Measurements from ENCODE around the gene PRM1. TPM values are rescaled to one million over a fixed set of nuclear protein-coding genes. Genes with fewer than 3 reads are reported as not detected.
A peak's percentile ranks its signal among the peaks of the same experiment; 100 is the strongest.

Gene PRM1
- total and polyA plus RNA-seq, 2 donors = 0.34 TPM; not detected in 1

DNA sequence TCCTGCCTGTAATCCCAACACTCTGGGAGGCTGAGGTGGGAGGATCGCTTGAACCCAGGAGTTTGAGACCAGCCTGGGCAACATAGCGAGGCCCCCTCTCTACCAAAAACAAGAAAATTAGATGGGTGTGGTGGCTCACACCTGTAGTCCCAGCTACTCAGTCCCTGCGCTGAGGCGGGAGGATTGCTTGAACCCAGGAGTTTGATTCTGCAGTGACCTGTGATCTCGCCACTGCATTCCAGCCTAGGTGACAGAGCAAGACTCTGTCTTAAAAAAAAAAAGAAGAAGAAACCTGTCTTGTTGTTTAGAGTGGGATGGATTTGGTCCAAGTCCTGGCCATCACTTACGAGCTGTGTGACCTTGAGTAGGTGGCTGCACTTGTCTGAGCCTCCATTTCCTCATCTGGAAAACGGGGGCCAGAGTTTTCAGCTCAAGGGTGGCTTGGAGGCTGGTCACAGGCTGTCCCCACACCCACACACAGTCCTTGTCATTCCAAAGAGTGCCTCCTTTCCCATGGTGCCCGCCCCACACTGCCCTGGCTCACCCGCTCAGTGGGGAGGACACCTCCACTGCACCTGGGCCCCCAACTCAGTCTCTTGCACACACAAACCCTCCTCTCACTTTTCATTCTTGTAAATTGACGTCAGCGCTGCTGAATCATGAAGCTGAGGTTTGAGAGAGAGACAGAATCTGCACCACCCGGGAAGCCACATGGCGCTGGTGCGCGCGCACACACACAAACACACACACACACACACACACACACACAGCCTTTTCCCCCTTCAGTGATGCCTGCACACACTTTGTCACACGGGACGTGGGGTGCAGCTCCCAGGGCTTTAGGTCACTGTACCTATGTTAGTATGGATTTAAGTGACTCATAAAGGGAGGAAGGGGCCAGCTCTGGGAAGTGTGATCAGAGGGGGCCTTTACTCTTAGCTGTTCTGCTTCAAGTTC is 29.3 kb downstream of the PRM1 start:
- peaks cover 10 to 38% of the 10 kb centered on the region in 2 donors for H3K4me1 ChIP-seq (ENCODE audit: control insufficient read depth in 2 of 2, insufficient read depth in 2 of 2, low read length in 2 of 2)
- peak overlapping the region; percentile 68 to 70 for H3K27ac ChIP-seq (ENCODE audit: low read depth in 1 of 2, low read length in 1 of 2)
- peak in 6 of 9 donors; percentile 53 to 90 (median 76) for DNase-seq (ENCODE audit: low read depth in 6 of 9, low spot score in 9 of 9)
- H3K4me3 ChIP-seq (ENCODE audit: low read length in 2 of 2) = peak overlapping the region; percentile 82 to 93
- H3K9me3 ChIP-seq (ENCODE audit: control insufficient read depth in 2 of 2, insufficient read depth in 1 of 2, low read length in 1 of 2) = peaks cover 0 to 1% of the 10 kb centered on the region in 2 donors
- no peaks in the 10 kb centered on the region for H3K27me3 ChIP-seq (ENCODE audit: control insufficient read depth in 2 of 2, insufficient read depth in 1 of 2, low read length in 1 of 2)
- 46% methylated on average over 18 of the region's 18 CpGs for WGBS
- H3K36me3 ChIP-seq (ENCODE audit: control insufficient read depth in 2 of 2, insufficient read depth in 2 of 2, low read length in 1 of 2) = peaks cover 44 to 56% of the 10 kb centered on the region in 2 donors

GRCh38 chr16:11250786-11251524 is 30.2 kb downstream of the PRM1 start:
- H3K27ac ChIP-seq (ENCODE audit: low read depth in 1 of 2, low read length in 1 of 2) = peak overlapping the region in 1 of 2 donors; percentile 40
- 98% methylated on average over 10 of the region's 10 CpGs for WGBS
- DNase-seq (ENCODE audit: low read depth in 6 of 9, low spot score in 9 of 9) = no peak

DNA sequence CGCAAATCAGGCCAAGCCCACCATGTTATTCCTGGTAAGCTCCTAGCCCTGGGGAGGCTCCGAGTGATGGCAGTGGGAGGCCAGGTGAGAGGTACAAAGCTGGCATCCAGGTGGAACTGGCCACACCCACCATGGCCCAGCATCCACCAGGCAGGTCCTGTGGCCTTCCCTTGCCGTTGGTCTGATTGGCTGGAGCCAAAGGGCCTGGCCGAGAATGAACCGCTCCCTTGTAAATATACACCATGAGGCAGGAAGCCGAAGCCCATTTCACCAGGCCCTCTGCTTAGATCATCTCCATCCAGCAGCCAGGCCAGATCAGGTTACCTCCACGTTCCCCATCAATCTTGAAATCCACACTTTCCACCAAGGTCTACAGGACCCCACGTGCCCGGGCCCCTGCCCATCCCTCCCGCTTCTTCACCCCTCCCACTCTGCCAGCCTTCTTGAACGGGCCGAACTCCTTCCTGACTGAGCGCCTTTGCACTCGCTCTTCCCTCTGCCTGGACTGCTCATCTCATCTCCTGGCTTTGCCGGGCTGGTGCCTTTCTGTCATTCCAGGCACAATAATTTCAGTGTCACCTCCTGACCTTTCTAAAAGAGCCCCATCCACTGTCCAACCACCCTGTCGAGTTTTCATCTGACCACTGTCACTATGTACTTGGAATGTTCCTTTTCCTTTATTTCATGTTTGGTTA is 30.9 kb downstream of the PRM1 start:
- Histone ChIP-seq H3K36me3 (ENCODE audit: control insufficient read depth in 2 of 2, insufficient read depth in 2 of 2, low read length in 1 of 2) (peaks cover 44 to 54% of the 10 kb centered on the region in 2 donors), H3K4me1 (ENCODE audit: control insufficient read depth in 2 of 2, insufficient read depth in 2 of 2, low read length in 2 of 2) (peaks cover 11 to 39% of the 10 kb centered on the region in 2 donors), H3K27ac (ENCODE audit: low read depth in 1 of 2, low read length in 1 of 2) (peak overlapping the region in 1 of 2 donors; percentile 47), H3K4me3 (ENCODE audit: low read length in 2 of 2) (no peak overlapping the region), H3K27me3 (ENCODE audit: control insufficient read depth in 2 of 2, insufficient read depth in 1 of 2, low read length in 1 of 2) (no peaks in the 10 kb centered on the region), H3K9me3 (ENCODE audit: control insufficient read depth in 2 of 2, insufficient read depth in 1 of 2, low read length in 1 of 2) (peaks cover 0 to 1% of the 10 kb centered on the region in 2 donors)
- no peak for DNase-seq (ENCODE audit: low read depth in 6 of 9, low spot score in 9 of 9)
- 95% methylated on average over 16 of the region's 16 CpGs for WGBS

More at GRCh38 chr16:11250786-11251524, 30.2 kb downstream of the PRM1 start:
- Histone ChIP-seq H3K27me3 (ENCODE audit: control insufficient read depth in 2 of 2, insufficient read depth in 1 of 2, low read length in 1 of 2) (no peaks in the 10 kb centered on the region), H3K4me3 (ENCODE audit: low read length in 2 of 2) (peak overlapping the region in 1 of 2 donors; percentile 16), H3K4me1 (ENCODE audit: control insufficient read depth in 2 of 2, insufficient read depth in 2 of 2, low read length in 2 of 2) (peaks cover 9 to 38% of the 10 kb centered on the region in 2 donors), H3K9me3 (ENCODE audit: control insufficient read depth in 2 of 2, insufficient read depth in 1 of 2, low read length in 1 of 2) (peaks cover 0 to 1% of the 10 kb centered on the region in 2 donors), H3K36me3 (ENCODE audit: control insufficient read depth in 2 of 2, insufficient read depth in 2 of 2, low read length in 1 of 2) (peaks cover 44 to 56% of the 10 kb centered on the region in 2 donors)

GRCh38 chr16:11249233-11250061 is 31.7 kb downstream of the PRM1 start:
- H3K4me1 ChIP-seq (ENCODE audit: control insufficient read depth in 2 of 2, insufficient read depth in 2 of 2, low read length in 2 of 2) = peaks cover 11 to 38% of the 10 kb centered on the region in 2 donors
- H3K4me3 ChIP-seq (ENCODE audit: low read length in 2 of 2) = no peak overlapping the region
- 96% methylated on average over 63 of the region's 63 CpGs for WGBS
- DNase-seq (ENCODE audit: low read depth in 6 of 9, low spot score in 9 of 9) = no peak
- H3K27me3 ChIP-seq (ENCODE audit: control insufficient read depth in 2 of 2, insufficient read depth in 1 of 2, low read length in 1 of 2) = no peaks in the 10 kb centered on the region
- peaks cover 41 to 46% of the 10 kb centered on the region in 2 donors for H3K36me3 ChIP-seq (ENCODE audit: control insufficient read depth in 2 of 2, insufficient read depth in 2 of 2, low read length in 1 of 2)
- H3K27ac ChIP-seq (ENCODE audit: low read depth in 1 of 2, low read length in 1 of 2) = peak overlapping the region; percentile 47
- H3K9me3 ChIP-seq (ENCODE audit: control insufficient read depth in 2 of 2, insufficient read depth in 1 of 2, low read length in 1 of 2) = peaks cover 0 to 1% of the 10 kb centered on the region in 2 donors

DNA sequence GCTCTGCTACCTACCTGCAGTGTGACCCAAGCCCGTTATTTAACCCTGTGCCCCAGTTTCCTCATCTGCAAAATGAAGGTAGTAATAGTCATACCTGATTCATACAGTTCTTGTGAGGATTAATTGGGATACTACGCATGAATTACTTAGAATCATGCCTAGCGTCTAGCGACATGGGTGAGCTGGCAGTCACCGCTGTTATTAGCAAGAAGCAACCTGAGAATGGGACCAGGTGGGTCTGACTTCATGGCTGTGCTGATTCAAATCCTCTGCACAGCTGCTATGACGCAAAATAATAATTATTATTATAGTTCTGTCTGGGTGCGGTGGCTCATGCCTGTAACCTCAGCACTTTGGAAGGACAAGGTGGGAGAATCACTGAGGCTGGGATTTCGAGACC is 33.0 kb downstream of the PRM1 start:
- Histone ChIP-seq H3K4me1 (ENCODE audit: control insufficient read depth in 2 of 2, insufficient read depth in 2 of 2, low read length in 2 of 2) (peaks cover 8 to 24% of the 10 kb centered on the region in 2 donors), H3K9me3 (ENCODE audit: control insufficient read depth in 2 of 2, insufficient read depth in 1 of 2, low read length in 1 of 2) (peaks cover 0 to 1% of the 10 kb centered on the region in 2 donors), H3K27me3 (ENCODE audit: control insufficient read depth in 2 of 2, insufficient read depth in 1 of 2, low read length in 1 of 2) (no peaks in the 10 kb centered on the region), H3K27ac (ENCODE audit: low read depth in 1 of 2, low read length in 1 of 2) (no peak overlapping the region), H3K36me3 (ENCODE audit: control insufficient read depth in 2 of 2, insufficient read depth in 2 of 2, low read length in 1 of 2) (peaks cover 28 to 33% of the 10 kb centered on the region in 2 donors), H3K4me3 (ENCODE audit: low read length in 2 of 2) (no peak overlapping the region)
- 96% methylated on average over 8 of the region's 8 CpGs for WGBS
- DNase-seq (ENCODE audit: low read depth in 6 of 9, low spot score in 9 of 9) = no peak

- H3K27ac ChIP-seq (ENCODE audit: low read depth in 1 of 2, low read length in 1 of 2) = no peak overlapping the region
- no peak overlapping the region for H3K4me3 ChIP-seq (ENCODE audit: low read length in 2 of 2)
- H3K9me3 ChIP-seq (ENCODE audit: control insufficient read depth in 2 of 2, insufficient read depth in 1 of 2, low read length in 1 of 2) = peaks cover 0 to 1% of the 10 kb centered on the region in 2 donors
- DNase-seq (ENCODE audit: low read depth in 6 of 9, low spot score in 9 of 9) = no peak
- H3K36me3 ChIP-seq (ENCODE audit: control insufficient read depth in 2 of 2, insufficient read depth in 2 of 2, low read length in 1 of 2) = peaks cover 7 to 19% of the 10 kb centered on the region in 2 donors
- peaks cover 7 to 23% of the 10 kb centered on the region in 2 donors for H3K4me1 ChIP-seq (ENCODE audit: control insufficient read depth in 2 of 2, insufficient read depth in 2 of 2, low read length in 2 of 2)
- H3K27me3 ChIP-seq (ENCODE audit: control insufficient read depth in 2 of 2, insufficient read depth in 1 of 2, low read length in 1 of 2) = no peaks in the 10 kb centered on the region
Measured at GRCh38 chr16:11245988-11246387, 35.1 kb downstream of the PRM1 start.

- Histone ChIP-seq H3K4me1 (ENCODE audit: control insufficient read depth in 2 of 2, insufficient read depth in 2 of 2, low read length in 2 of 2) (peaks cover 13 to 30% of the 10 kb centered on the region in 2 donors), H3K9me3 (ENCODE audit: control insufficient read depth in 2 of 2, insufficient read depth in 1 of 2, low read length in 1 of 2) (peaks cover 0 to 1% of the 10 kb centered on the region in 2 donors), H3K27me3 (ENCODE audit: control insufficient read depth in 2 of 2, insufficient read depth in 1 of 2, low read length in 1 of 2) (no peaks in the 10 kb centered on the region), H3K4me3 (ENCODE audit: low read length in 2 of 2) (no peak overlapping the region), H3K36me3 (ENCODE audit: control insufficient read depth in 2 of 2, insufficient read depth in 2 of 2, low read length in 1 of 2) (peaks cover 4 to 16% of the 10 kb centered on the region in 2 donors), H3K27ac (ENCODE audit: low read depth in 1 of 2, low read length in 1 of 2) (no peak overlapping the region)
- DNase-seq (ENCODE audit: low read depth in 6 of 9, low spot score in 9 of 9) = no peak
- 97% methylated on average over 5 of the region's 5 CpGs for WGBS
Measured at GRCh38 chr16:11245222-11245737, 35.9 kb downstream of the PRM1 start.

GRCh38 chr16:11242658-11243057 is 38.5 kb downstream of the PRM1 start:
- H3K27ac ChIP-seq (ENCODE audit: low read depth in 1 of 2, low read length in 1 of 2) = no peak overlapping the region
- no peaks in the 10 kb centered on the region for H3K9me3 ChIP-seq (ENCODE audit: control insufficient read depth in 2 of 2, insufficient read depth in 1 of 2, low read length in 1 of 2)
- no peak for DNase-seq (ENCODE audit: low read depth in 6 of 9, low spot score in 9 of 9)
- H3K4me1 ChIP-seq (ENCODE audit: control insufficient read depth in 2 of 2, insufficient read depth in 2 of 2, low read length in 2 of 2) = peaks cover 13 to 50% of the 10 kb centered on the region in 2 donors
- H3K36me3 ChIP-seq (ENCODE audit: control insufficient read depth in 2 of 2, insufficient read depth in 2 of 2, low read length in 1 of 2) = peaks cover 0 to 2% of the 10 kb centered on the region in 2 donors
- no peak overlapping the region for H3K4me3 ChIP-seq (ENCODE audit: low read length in 2 of 2)
- no peaks in the 10 kb centered on the region for H3K27me3 ChIP-seq (ENCODE audit: control insufficient read depth in 2 of 2, insufficient read depth in 1 of 2, low read length in 1 of 2)
- WGBS = 96% methylated on average over 12 of the region's 12 CpGs

All from thymus (tissue), 11 donors.